GM20000 (cell line): Measurements from ENCODE around the gene SNF8.

Experiments used
- DNase-seq: peaks from one replicate; pipeline ENCODE4 v3.0.0; 2012; ENCODE audit warnings: low spot score
- TF ChIP-seq, protein P1 (sequence below): IDR thresholded peaks from 2 replicates; pipeline ENCODE4 v1.5.1; 2012; ENCODE audit warnings: mild to moderate bottlenecking, control low read depth; ENCODE audit errors: extremely low read depth, missing control alignments

SNF8 gene

DNA sequence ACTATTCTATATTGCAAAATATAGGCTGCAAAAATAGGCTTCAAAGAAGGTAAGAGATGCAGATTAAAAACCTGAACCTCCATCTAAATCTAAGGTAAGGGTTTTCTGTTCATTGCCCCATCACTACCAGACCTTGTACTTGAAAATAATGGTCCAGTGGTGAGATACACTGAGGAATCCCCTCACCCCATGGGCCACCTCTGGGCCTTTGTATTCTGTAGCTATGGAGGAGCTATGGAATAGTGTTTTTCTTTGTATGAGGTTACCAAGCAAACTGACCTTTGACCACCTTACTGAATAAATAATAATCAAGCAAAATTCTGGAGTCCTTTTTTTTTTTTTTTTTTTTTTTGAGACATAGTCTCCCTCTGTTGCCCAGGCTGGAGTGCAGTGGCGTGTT lies 41.2 kb downstream of the SNF8 start:
- TF ChIP-seq, protein P1, sequence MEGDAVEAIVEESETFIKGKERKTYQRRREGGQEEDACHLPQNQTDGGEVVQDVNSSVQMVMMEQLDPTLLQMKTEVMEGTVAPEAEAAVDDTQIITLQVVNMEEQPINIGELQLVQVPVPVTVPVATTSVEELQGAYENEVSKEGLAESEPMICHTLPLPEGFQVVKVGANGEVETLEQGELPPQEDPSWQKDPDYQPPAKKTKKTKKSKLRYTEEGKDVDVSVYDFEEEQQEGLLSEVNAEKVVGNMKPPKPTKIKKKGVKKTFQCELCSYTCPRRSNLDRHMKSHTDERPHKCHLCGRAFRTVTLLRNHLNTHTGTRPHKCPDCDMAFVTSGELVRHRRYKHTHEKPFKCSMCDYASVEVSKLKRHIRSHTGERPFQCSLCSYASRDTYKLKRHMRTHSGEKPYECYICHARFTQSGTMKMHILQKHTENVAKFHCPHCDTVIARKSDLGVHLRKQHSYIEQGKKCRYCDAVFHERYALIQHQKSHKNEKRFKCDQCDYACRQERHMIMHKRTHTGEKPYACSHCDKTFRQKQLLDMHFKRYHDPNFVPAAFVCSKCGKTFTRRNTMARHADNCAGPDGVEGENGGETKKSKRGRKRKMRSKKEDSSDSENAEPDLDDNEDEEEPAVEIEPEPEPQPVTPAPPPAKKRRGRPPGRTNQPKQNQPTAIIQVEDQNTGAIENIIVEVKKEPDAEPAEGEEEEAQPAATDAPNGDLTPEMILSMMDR, result no peak
- DNase-seq, result no peak

DNA sequence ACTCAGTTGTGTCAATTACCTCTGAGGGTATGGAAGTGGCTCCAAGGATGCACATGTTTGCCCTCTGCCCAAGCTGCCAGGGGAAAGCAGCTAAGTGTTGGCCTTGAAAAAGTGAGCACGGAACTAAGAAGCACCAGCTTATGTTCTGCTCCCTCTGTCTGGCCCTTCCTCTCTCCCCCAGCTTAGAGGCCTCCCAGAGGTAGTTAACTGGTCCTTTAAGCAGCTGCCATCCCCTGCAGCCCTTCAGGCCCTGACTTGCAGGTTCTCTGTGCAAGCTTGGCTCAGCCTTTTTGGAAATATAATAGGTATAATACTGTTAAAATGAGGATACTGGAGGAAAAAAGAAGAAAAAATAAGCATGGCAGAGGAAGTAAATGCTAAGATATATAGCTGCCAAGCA lies 43.4 kb downstream of the SNF8 start:
- DNase-seq, result no peak

DNA sequence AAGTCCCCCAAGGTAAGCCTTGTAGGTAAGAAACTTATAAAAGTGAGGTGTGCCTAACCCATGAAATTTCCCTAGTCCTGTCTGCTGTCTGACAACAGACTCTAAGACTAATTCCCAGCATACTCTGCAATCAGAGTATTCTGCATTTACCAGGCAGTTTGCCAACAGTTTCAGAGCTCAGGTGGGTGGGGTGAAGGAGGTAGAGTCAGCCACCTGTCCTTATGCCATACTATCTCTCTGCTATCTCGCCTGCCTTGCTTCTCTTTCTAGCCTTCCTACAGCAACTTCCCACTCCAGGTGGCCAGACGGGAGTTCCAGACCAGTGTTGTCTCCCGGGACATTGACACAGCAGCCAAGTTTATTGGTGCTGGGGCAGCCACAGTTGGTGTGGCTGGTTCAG lies 49.8 kb downstream of the SNF8 start:
- TF ChIP-seq, protein P1, result no peak
- DNase-seq, result no peak

More for the DNA sequence above, 43.4 kb downstream of the SNF8 start:
- TF ChIP-seq, protein P1, result no peak

DNA sequence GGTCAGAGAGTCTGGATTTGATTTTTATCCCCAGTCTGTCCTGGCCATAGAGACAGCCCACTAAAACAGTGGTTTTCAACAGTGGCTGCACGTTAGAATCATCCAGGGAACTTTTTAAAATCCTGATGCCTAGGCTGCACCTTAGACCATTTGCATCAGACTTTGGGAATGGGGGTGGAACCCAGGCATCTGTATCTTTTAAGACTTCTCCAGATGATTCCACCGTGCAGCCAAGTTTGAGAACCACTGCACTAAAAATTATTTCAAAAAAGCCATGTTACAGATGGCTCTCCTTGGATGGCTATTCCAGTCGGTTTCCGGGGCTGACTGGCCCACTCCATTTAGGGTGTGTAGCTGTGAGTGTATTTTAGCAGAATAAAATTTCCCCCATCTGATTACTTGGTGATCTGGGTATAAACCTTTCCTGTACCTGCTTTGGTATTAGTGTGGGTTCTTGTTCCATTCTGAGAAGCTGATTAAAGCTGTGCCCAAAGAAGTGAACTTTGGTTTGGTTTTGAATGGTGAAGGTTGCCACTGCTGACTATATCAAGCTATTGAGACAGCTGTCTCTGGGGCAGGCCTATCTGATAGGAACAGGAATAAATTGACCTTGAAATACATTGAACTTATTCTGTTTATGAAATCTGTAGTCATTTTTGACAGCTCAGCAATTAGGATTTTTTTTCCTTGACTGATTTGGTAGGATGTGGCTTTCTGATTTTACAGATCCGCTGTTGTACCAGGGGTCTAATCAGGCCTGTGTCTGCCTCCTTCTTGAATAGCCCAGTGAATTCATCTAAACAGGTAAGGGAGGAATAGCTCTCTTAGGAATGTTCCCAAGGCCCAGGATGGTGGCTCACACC lies 50.8 kb downstream of the SNF8 start:
- TF ChIP-seq, protein P1, result no peak
- DNase-seq, result no peak

DNA sequence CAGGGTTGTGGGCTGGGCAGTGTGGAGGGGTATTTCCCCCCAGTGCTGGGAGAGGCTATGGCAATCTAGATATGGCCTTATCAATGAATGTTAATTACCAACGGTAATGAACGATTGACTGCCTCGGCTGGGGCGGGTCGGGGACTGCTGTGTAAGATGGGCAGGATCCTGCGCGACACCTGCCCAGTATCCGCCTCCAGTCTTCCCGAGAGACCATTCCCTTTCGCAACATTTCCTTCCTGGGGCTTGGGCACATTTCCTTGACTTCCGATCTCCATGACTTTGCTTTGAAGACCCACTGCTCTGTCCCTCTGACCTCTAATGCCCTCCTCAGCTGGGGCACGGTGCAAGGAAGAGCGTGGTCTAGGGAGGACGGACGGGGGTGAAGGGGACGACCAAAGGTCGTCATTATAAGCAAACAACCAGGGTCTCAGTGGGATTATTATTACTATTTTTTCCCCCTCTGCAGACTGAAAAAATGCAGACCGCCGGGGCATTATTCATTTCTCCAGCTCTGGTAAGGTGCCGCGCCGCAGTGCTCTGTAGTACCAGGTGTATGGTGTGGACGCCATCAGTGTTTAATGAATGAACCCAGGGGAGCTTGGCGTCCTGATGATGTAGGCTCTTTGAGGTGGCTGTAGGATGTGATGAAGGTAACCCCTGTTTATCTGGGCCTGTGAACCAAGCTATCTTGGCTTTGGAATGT lies 51.5 kb downstream of the SNF8 start:
- DNase-seq, result no peak
- TF ChIP-seq, protein P1, result no peak

DNA sequence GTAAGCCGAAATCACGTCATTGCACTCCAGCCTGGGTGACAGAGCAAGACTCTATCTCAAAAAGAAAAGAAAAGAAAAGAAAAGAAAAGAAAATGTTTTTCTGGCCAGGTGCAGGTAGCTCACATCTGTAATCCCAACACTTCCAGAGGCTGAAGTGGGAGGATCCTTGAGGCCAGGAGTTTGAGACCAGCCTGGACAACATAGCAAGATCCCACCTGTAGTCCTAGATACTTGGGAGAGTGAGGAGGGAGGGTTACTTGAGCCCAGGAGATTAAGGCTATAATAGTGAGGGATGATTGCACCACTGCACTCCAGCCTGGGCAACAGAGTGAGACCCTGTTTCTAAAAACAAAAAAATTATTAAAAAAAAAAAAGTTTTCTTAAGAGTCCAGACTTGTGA lies 54.6 kb downstream of the SNF8 start:
- TF ChIP-seq, protein P1, result no peak
- DNase-seq, result no peak

DNA sequence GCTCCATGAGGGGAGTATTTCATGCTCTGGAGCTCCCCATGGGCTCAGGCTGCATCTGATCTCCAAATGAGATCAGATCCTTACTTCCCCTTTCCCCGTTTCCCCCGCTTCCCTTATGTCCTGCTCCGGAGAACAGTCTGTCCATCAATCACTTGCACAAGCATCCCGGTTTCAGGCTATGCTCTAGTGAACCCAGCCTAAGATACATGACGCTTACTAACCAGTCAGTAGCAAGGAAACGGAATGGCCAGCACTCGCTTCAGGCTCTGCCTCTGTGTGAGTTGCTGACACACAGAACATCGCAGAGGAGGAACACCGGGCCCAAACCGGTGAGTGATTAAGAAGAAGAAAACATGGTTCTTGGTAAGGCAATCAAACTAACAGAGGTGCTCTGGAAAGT lies 61.5 kb downstream of the SNF8 start:
- DNase-seq, result no peak
- TF ChIP-seq, protein P1, result no peak
